ENCODE results near the gene LCN1. TPM values are rescaled to one million over a fixed set of nuclear protein-coding genes. Genes with fewer than 3 reads are reported as not detected.

The LCN1 gene
- polyA plus RNA-seq, 3 donors, result not detected

- H3K36me3 ChIP-seq (replicated peaks in 1 of 2; ENCODE audit: control insufficient read depth in 1 of 2, insufficient read depth in 2 of 2, low read length in 2 of 2), result no peaks in the 10 kb centered on the region
- H3K27ac ChIP-seq (ENCODE audit: low read depth in 1 of 2, low read length in 2 of 2), result no peak overlapping the region
- no peak for TF ChIP-seq CTCF (IDR thresholded peaks at IDR 0.05)
- H3K27me3 ChIP-seq (ENCODE audit: control insufficient read depth in 2 of 2, insufficient read depth in 2 of 2, low read length in 2 of 2), result no peaks in the 10 kb centered on the region
- no peak overlapping the region for H3K4me3 ChIP-seq (replicated peaks in 1 of 3; ENCODE audit: low read depth in 2 of 3, low read length in 3 of 3)
- H2AFZ ChIP-seq (ENCODE audit: insufficient read depth, low read depth, low read length, poor library complexity, severe bottlenecking), result no peak overlapping the region
- H3K4me3 Mint-ChIP-seq, result no peak overlapping the region
- H3K4me2 ChIP-seq (replicated peaks; ENCODE audit: extremely low read depth, low read length, poor library complexity, severe bottlenecking), result no peak overlapping the region
- no peaks in the 10 kb centered on the region for H3K9me3 ChIP-seq (replicated peaks in 1 of 2; ENCODE audit: control insufficient read depth in 1 of 2, insufficient read depth in 1 of 2, low read length in 2 of 2)
- peaks cover 0 to 3% (median 0%) of the 10 kb centered on the region in 7 donors for H3K9me3 Mint-ChIP-seq
- peaks cover 0 to 2% (median 0%) of the 10 kb centered on the region in 3 donors for H3K27me3 Mint-ChIP-seq (ENCODE audit: low read depth in 3 of 3)
- H4K20me1 ChIP-seq (ENCODE audit: insufficient read depth, low read length), result no peaks in the 10 kb centered on the region
- WGBS (ENCODE audit: insufficient coverage), result 96% methylated on average over 14 of the region's 15 CpGs
- H3K4me1 ChIP-seq (ENCODE audit: control insufficient read depth in 1 of 2, insufficient read depth in 2 of 2, low read length in 2 of 2), result no peaks in the 10 kb centered on the region
- H3K9ac ChIP-seq (ENCODE audit: insufficient read depth, low read length, poor library complexity, severe bottlenecking), result no peak overlapping the region
- H3K4me1 Mint-ChIP-seq, result no peaks in the 10 kb centered on the region
- intact Hi-C loops (cut with micrococcal nuclease), result no loop called here
- DNase-seq, result no peak
- H3K79me2 ChIP-seq (ENCODE audit: insufficient read depth, low read length), result no peaks in the 10 kb centered on the region
- no peak overlapping the region for H3K27ac Mint-ChIP-seq
- no peaks in the 10 kb centered on the region for H3K36me3 Mint-ChIP-seq
Observed at GRCh38 chr9:135574943-135575342, 53.7 kb downstream of the LCN1 start.

Other genes with a start within 250 kb of the LCN1 start
- 1 to 10 TPM in 1 of 3 donors, under 1 TPM in 2; 0.56 to 4.7 (median 0.60) TPM for gene PPP1R26, start 41.7 kb upstream of the LCN1 start, polyA plus RNA-seq
- gene MRPS2, start 20.8 kb upstream of the LCN1 start, polyA plus RNA-seq, result 10 to 100 TPM; 27.9 to 54.4 (median 30.2) TPM
- gene OBP2A, start 24.7 kb downstream of the LCN1 start, polyA plus RNA-seq, result not detected
- gene PAEP, start 40.3 kb downstream of the LCN1 start, polyA plus RNA-seq, result not detected
- gene GLT6D1, start 118.1 kb downstream of the LCN1 start, polyA plus RNA-seq, result not detected
- gene LCN9, start 141.9 kb downstream of the LCN1 start, polyA plus RNA-seq, result not detected
- not detected for gene SOHLH1, start 178.0 kb downstream of the LCN1 start, polyA plus RNA-seq
- not detected for gene KCNT1, start 180.7 kb downstream of the LCN1 start, polyA plus RNA-seq

All from CD14-positive monocyte (primary cell).